H9 (cell line): ENCODE results near the gene CTDSPL. TPM values are rescaled to one million over a fixed set of nuclear protein-coding genes. Genes with fewer than 3 reads are reported as not detected.

ENCODE experiments used
- DNase-seq: peaks from one replicate; pipeline ENCODE4 v3.0.0-alpha.2; 2017
- H2AFZ ChIP-seq: one replicate; pipeline ENCODE4 v1.6.1; 2013; ENCODE audit warnings: mild to moderate bottlenecking, low read length, control low read depth, moderate library complexity
- H2AK5ac ChIP-seq: 2 replicates; pipeline ENCODE4 v1.6.1; 2013; ENCODE audit warnings: low read length, control low read depth, mixed read lengths; ENCODE audit not compliant: insufficient read length
- H2BK120ac ChIP-seq: one replicate; pipeline ENCODE4 v1.6.1; 2013; ENCODE audit warnings: low read depth, mild to moderate bottlenecking, low read length, control low read depth, inconsistent platforms; ENCODE audit not compliant: poor library complexity, severe bottlenecking
- H2BK12ac ChIP-seq: 2 replicates; pipeline ENCODE4 v1.6.1; 2013; ENCODE audit warnings: low read length, control low read depth, mixed read lengths, low read depth; ENCODE audit not compliant: insufficient read length
- H2BK15ac ChIP-seq: 2 replicates; pipeline ENCODE4 v1.6.1; 2013; ENCODE audit warnings: low read depth, low read length, control low read depth
- H2BK20ac ChIP-seq: one replicate; pipeline ENCODE4 v1.6.1; 2013; ENCODE audit warnings: low read depth, mild to moderate bottlenecking, low read length, control low read depth, inconsistent platforms; ENCODE audit not compliant: poor library complexity, severe bottlenecking
- H2BK5ac ChIP-seq: 2 replicates; pipeline ENCODE4 v1.6.1; 2013; ENCODE audit warnings: low read length, control low read depth, mixed read lengths; ENCODE audit not compliant: insufficient read length
- H3K14ac ChIP-seq: 2 replicates; pipeline ENCODE4 v1.6.1; 2013; ENCODE audit warnings: low read length, control low read depth; ENCODE audit not compliant: insufficient read depth
- H3K18ac ChIP-seq: 2 replicates; pipeline ENCODE4 v1.6.1; 2013; ENCODE audit warnings: low read depth, mild to moderate bottlenecking, mixed read lengths, low read length, control low read depth; ENCODE audit not compliant: insufficient read length
- H3K23ac ChIP-seq: 2 replicates; pipeline ENCODE4 v1.6.1; 2013; ENCODE audit warnings: low read length, control low read depth, mixed read lengths, low read depth; ENCODE audit not compliant: insufficient read length
- H3K23me2 ChIP-seq: 2 replicates; pipeline ENCODE4 v1.6.1; 2013; ENCODE audit warnings: low read depth, mild to moderate bottlenecking, mixed read lengths, low read length, control low read depth; ENCODE audit not compliant: insufficient read length, poor library complexity, severe bottlenecking
- H3K27ac ChIP-seq: 2 replicates; pipeline ENCODE4 v1.5.1; 2013; ENCODE audit warnings: low read length, control low read depth, mixed read lengths, low read depth; ENCODE audit not compliant: insufficient read length
- H3K27me3 ChIP-seq: 2 replicates; pipeline ENCODE4 v1.6.1; 2013; ENCODE audit warnings: low read length, control low read depth, inconsistent platforms; ENCODE audit not compliant: insufficient read depth
- H3K4ac ChIP-seq: 2 replicates; pipeline ENCODE4 v1.6.1; 2013; ENCODE audit warnings: low read depth, mild to moderate bottlenecking, control low read depth, inconsistent platforms, low read length, moderate library complexity
- H3K4me1 ChIP-seq: 2 replicates; pipeline ENCODE4 v1.6.1; 2013; ENCODE audit warnings: low read length, control low read depth, inconsistent platforms; ENCODE audit not compliant: insufficient read depth
- H3K4me2 ChIP-seq: 2 replicates; pipeline ENCODE4 v1.6.1; 2013; ENCODE audit warnings: low read length, control low read depth, mixed read lengths; ENCODE audit not compliant: insufficient read length, insufficient read depth
- H3K56ac ChIP-seq: 2 replicates; pipeline ENCODE4 v1.6.1; 2013; ENCODE audit warnings: low read depth, mild to moderate bottlenecking, mixed read lengths, low read length, control low read depth; ENCODE audit not compliant: insufficient read length
- H3K79me1 ChIP-seq: 2 replicates; pipeline ENCODE4 v1.6.1; 2013; ENCODE audit warnings: low read depth, mild to moderate bottlenecking, moderate library complexity, low read length, control low read depth, inconsistent platforms; ENCODE audit not compliant: insufficient read depth, poor library complexity, severe bottlenecking
- H3K79me2 ChIP-seq: 2 replicates; pipeline ENCODE4 v1.6.1; 2013; ENCODE audit warnings: low read length, control low read depth, inconsistent platforms; ENCODE audit not compliant: insufficient read depth
- H3K9ac ChIP-seq: 2 replicates; pipeline ENCODE4 v1.6.1; 2013; ENCODE audit warnings: low read length, control low read depth, mixed read lengths; ENCODE audit not compliant: insufficient read length; ENCODE audit errors: extremely low read depth
- H3K9me3 ChIP-seq: one replicate; pipeline ENCODE4 v1.6.1; 2013; ENCODE audit warnings: low read depth, low read length, inconsistent platforms; ENCODE audit not compliant: control insufficient read depth
- H3T11ph ChIP-seq: one replicate; pipeline ENCODE4 v1.6.1; 2013; ENCODE audit warnings: mild to moderate bottlenecking, low read length, control low read depth, inconsistent platforms
- H4K20me1 ChIP-seq: one replicate; pipeline ENCODE4 v1.6.1; 2013; ENCODE audit not compliant: control insufficient read depth, insufficient read length, insufficient read depth
- H4K5ac ChIP-seq: 2 replicates; pipeline ENCODE4 v1.6.1; 2013; ENCODE audit warnings: low read depth, mild to moderate bottlenecking, mixed read lengths, low read length, control low read depth; ENCODE audit not compliant: insufficient read length
- H4K8ac ChIP-seq: replicated peaks from 2 replicates; pipeline ENCODE4 v1.6.1; 2013; ENCODE audit warnings: low read length, control low read depth, mixed read lengths, low read depth; ENCODE audit not compliant: insufficient read length
- H4K91ac ChIP-seq: 2 replicates; pipeline ENCODE4 v1.6.1; 2013; ENCODE audit warnings: low read depth, mild to moderate bottlenecking, moderate library complexity, mixed read lengths, low read length, control low read depth; ENCODE audit not compliant: insufficient read length
- H3K27ac Mint-ChIP-seq, 3 experiments: 2 replicates in 2 of 3; 3 replicates in 1 of 3; pipeline ENCODE4 v1.8.0; 2020 to 2021; ENCODE audit warnings: mixed read lengths in 3 of 3, mild to moderate bottlenecking in 1 of 3, moderate library complexity in 1 of 3
- H3K27me3 Mint-ChIP-seq: 2 replicates; pipeline ENCODE4 v1.8.0; 2021; ENCODE audit warnings: low read depth, mild to moderate bottlenecking, moderate library complexity, mixed read lengths
- H3K36me3 Mint-ChIP-seq, 3 experiments: 2 replicates in 2 of 3; 3 replicates in 1 of 3; pipeline ENCODE4 v1.8.0; 2020 to 2021; ENCODE audit warnings: low read depth in 3 of 3, mixed read lengths in 3 of 3; ENCODE audit not compliant: insufficient read depth in 1 of 3
- H3K4me1 Mint-ChIP-seq, 2 experiments: 2 replicates each; pipeline ENCODE4 v1.8.0; 2020; ENCODE audit warnings: mixed read lengths in 2 of 2
- H3K4me3 Mint-ChIP-seq, 2 experiments: 2 replicates in 1 of 2; 3 replicates in 1 of 2; pipeline ENCODE4 v1.8.0; 2020 to 2021; ENCODE audit warnings: mild to moderate bottlenecking in 2 of 2, mixed read lengths in 2 of 2, moderate library complexity in 1 of 2
- H3K9me3 Mint-ChIP-seq, 2 experiments: 2 replicates in 1 of 2; 3 replicates in 1 of 2; pipeline ENCODE4 v1.8.0; 2020; ENCODE audit warnings: mild to moderate bottlenecking in 2 of 2, mixed read lengths in 2 of 2, moderate library complexity in 1 of 2
- CTCF ChIP-seq: fragments of 200-600 bp; sonication (generic); conservative IDR thresholded peaks from 3 replicates; pipeline ENCODE4 v1.8.0; 2021; ENCODE audit warnings: antibody characterized with exemption, mild to moderate bottlenecking
- total RNA-seq: library from RNA; stranded (reverse); gene quantifications from 2 replicates; pipeline ENCODE4 v1.2.1, GENCODE V29; 2021

The CTDSPL gene
- total RNA-seq, 1 experiment from 2014 or later, result 20.8 TPM

GRCh38 chr3:37858742-37859141, 2.9 kb upstream of the CTDSPL start:
- Histone ChIP-seq H4K20me1 (no peaks in the 10 kb centered on the region), H4K5ac (no peak overlapping the region), H3K79me1 (no peaks in the 10 kb centered on the region), H2BK20ac (no peak overlapping the region), H2BK12ac (no peak overlapping the region), H3K14ac (no peak overlapping the region), H3K23me2 (peaks cover 15% of the 10 kb centered on the region), H4K8ac (no peak overlapping the region), H2BK15ac (no peak overlapping the region), H3K27me3 (no peaks in the 10 kb centered on the region), H4K91ac (no peak overlapping the region), H2AK5ac (no peak overlapping the region), H3K4me2 (no peak overlapping the region), H3K27ac (no peak overlapping the region), H2BK120ac (no peak overlapping the region), H2AFZ (no peak overlapping the region), H3K4ac (no peak overlapping the region), H3K4me1 (peaks cover 5% of the 10 kb centered on the region; the same call in 1 of the 2 replicates), H3K9ac (no peak overlapping the region), H3K23ac (no peak overlapping the region), H3T11ph (no peak overlapping the region), H3K56ac (no peak overlapping the region), H3K18ac (no peak overlapping the region), H3K79me2 (no peaks in the 10 kb centered on the region; the same call in 1 of the 2 replicates), H3K9me3 (no peaks in the 10 kb centered on the region), H2BK5ac (no peak overlapping the region)
- no peak for DNase-seq
- Mint-ChIP-seq H3K9me3 (peaks cover 3 to 5% of the 10 kb centered on the region in 2 experiments; a peak in 1 of 5 replicates), H3K4me3 (no peak overlapping the region), H3K27me3 (peaks cover 27% of the 10 kb centered on the region), H3K27ac (no peak overlapping the region), H3K36me3 (peaks cover 2 to 5% (median 5%) of the 10 kb centered on the region in 3 experiments; a peak in 2 of 7 replicates), H3K4me1 (peaks cover 17 to 22% of the 10 kb centered on the region in 2 experiments)
- TF ChIP-seq CTCF, result no peak
